Measurements from ENCODE around the gene DTX3. TPM values are rescaled to one million over a fixed set of nuclear protein-coding genes. Genes with fewer than 3 reads are reported as not detected.

The DTX3 gene
- total RNA-seq, 4 donors from 2014 or later: 4.2 to 15.7 (median 11.5) TPM

DNA sequence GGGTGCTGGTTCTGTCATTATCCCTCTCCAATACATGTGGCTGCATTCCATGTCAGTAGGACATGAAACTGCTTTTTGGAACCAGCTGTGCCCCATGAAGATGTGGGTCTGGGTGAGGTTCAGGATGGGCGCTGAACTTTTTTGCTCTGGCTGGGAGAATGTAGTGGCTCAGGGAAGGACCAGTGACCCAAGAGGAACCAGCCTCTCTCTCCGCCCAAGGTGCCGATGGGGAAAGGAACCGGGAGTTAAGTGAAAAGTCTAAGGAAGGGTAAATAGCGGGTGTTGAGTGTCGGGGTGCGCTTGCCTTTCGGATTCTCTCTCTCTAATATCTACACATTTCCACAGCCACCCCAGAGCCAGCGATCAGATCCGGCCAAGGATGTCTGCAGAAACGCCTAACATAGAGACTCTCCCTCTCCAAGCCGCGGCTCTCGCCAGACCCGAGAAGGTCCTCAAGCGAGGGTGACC lies 14.4 kb downstream of the DTX3 start:
- H3K27me3 ChIP-seq: peaks cover 0 to 25% of the 10 kb centered on the region in 2 donors
- peaks cover 3 to 23% (median 15%) of the 10 kb centered on the region in 4 donors for H3K4me1 ChIP-seq
- H3K4me3 ChIP-seq: no peak overlapping the region
- no peaks in the 10 kb centered on the region for H3K36me3 ChIP-seq
- no peak overlapping the region for H3K27ac ChIP-seq
- H3K9me3 ChIP-seq: no peaks in the 10 kb centered on the region
- DNase-seq: no peak
- no peak for TF ChIP-seq CTCF (IDR thresholded peaks at IDR 0.05)
- TF ChIP-seq POLR2A (IDR thresholded peaks at IDR 0.05): no peak

GRCh38 chr12:57619434-57620244 lies 15.0 kb downstream of the DTX3 start:
- peak in 1 of 3 donors; percentile 65 for DNase-seq
- Histone ChIP-seq H3K36me3 (no peaks in the 10 kb centered on the region), H3K4me3 (no peak overlapping the region), H3K9me3 (no peaks in the 10 kb centered on the region), H3K27me3 (peaks cover 0 to 25% of the 10 kb centered on the region in 2 donors), H3K27ac (no peak overlapping the region), H3K4me1 (peaks cover 3 to 23% (median 12%) of the 10 kb centered on the region in 4 donors)
- no peak for TF ChIP-seq CTCF (IDR thresholded peaks at IDR 0.05)
- TF ChIP-seq POLR2A (IDR thresholded peaks at IDR 0.05): no peak

GRCh38 chr12:57620245-57620935 lies 15.8 kb downstream of the DTX3 start:
- no peak for TF ChIP-seq POLR2A (IDR thresholded peaks at IDR 0.05)
- TF ChIP-seq CTCF (IDR thresholded peaks at IDR 0.05): no peak
- H3K9me3 ChIP-seq: no peaks in the 10 kb centered on the region
- no peak overlapping the region for H3K27ac ChIP-seq
- peaks cover 3 to 23% (median 12%) of the 10 kb centered on the region in 4 donors for H3K4me1 ChIP-seq
- H3K36me3 ChIP-seq: no peaks in the 10 kb centered on the region
- peak overlapping the region in 3 of 4 donors; percentile 39 to 52 (median 46) for H3K4me3 ChIP-seq
- H3K27me3 ChIP-seq: peaks cover 0 to 25% of the 10 kb centered on the region in 2 donors
- no peak for DNase-seq

DNA sequence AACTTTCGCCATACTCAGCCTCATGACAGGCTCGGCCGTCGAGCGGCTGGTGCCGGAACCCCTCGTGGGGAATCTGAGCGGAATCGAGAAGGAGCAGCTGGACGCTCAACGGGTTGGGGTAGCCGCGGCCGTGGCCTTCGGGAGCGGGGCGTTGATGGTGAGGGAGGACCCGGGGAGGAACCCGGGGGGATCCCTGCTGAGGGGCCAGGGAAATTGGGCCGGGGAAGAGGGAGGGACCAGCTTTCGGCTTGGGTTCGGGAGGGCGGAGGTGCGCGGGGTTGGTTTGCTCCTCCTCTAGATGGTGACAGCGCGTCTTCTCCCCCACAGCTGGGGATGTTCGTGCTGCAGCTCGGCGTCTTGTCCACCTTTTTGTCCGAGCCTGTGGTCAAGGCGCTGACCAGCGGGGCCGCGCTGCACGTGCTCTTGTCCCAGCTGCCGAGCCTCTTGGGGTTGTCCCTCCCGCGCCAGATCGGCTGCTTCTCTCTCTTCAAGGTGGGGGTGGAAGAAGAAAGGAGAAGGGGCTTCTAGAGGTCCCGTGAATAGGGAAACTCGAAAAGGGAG lies 16.4 kb downstream of the DTX3 start:
- no peak overlapping the region for H3K27ac ChIP-seq
- peaks cover 0 to 25% of the 10 kb centered on the region in 2 donors for H3K27me3 ChIP-seq
- peaks cover 3 to 23% (median 12%) of the 10 kb centered on the region in 4 donors for H3K4me1 ChIP-seq
- no peak for DNase-seq
- H3K4me3 ChIP-seq: peak overlapping the region; percentile 1 to 52 (median 42)
- TF ChIP-seq CTCF (IDR thresholded peaks at IDR 0.05) (no peak), POLR2A (IDR thresholded peaks at IDR 0.05) (no peak)
- H3K36me3 ChIP-seq: no peaks in the 10 kb centered on the region
- H3K9me3 ChIP-seq: no peaks in the 10 kb centered on the region

DNA sequence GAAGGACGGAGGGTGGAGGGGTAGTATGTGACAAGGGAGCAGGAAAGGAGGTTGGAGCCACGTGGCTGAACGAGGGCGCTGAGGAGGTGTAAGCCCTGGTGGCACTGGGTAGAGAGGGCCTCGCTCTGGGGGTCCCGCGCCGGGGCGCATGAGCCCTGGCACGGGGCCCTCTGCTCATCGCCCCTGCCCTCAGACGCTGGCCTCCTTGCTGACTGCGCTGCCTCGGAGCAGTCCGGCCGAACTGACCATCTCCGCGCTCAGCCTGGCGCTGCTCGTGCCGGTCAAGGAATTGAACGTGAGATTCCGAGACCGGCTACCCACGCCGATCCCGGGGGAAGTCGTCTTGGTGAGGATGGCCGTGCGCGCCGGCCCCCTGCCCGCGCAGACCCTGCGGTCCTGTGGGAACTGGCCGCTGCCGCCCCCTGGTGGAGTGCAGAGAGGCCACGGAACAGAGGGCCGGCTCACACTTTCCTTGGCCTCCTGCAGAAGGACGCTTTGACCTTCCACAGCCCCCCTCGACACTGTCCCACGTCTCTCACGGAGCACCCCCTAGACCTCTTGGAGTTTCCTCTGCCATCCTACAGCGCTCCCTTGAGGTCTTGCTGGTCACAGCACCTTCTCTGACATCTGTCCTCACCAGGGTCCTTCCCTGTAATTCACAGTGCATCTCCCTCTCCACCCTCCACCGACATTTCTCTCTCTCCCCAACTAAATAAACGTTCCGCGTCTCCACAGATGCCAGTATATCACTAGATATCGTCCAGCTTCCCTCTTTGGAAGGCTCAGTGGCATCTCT lies 17.1 kb downstream of the DTX3 start:
- H3K4me3 ChIP-seq: peak overlapping the region; percentile 1 to 52 (median 42)
- DNase-seq: peak; percentile 55 to 79 (median 75)
- no peaks in the 10 kb centered on the region for H3K9me3 ChIP-seq
- peaks cover 3 to 23% (median 12%) of the 10 kb centered on the region in 4 donors for H3K4me1 ChIP-seq
- no peaks in the 10 kb centered on the region for H3K36me3 ChIP-seq
- no peak overlapping the region for H3K27ac ChIP-seq
- peak; percentile 62 to 88 (median 80) for TF ChIP-seq CTCF (IDR thresholded peaks at IDR 0.05)
- no peak for TF ChIP-seq POLR2A (IDR thresholded peaks at IDR 0.05)
- H3K27me3 ChIP-seq: peaks cover 0 to 25% of the 10 kb centered on the region in 2 donors
